SU-DHL-6 (cell line): Measurements from ENCODE around the gene CDC42EP4.

Experiments
- EZH2phosphoT487 ChIP-seq: fragments of 200-600 bp; sonication (generic), shearing (Covaris generic); conservative IDR thresholded peaks from 2 replicates; pipeline ENCODE4 v1.6.1; 2018; ENCODE audit warnings: mild to moderate bottlenecking, antibody characterized with exemption, low read length, moderate library complexity, mixed read lengths
- TF ChIP-seq, protein P1 (sequence below): fragments of 200-600 bp; sonication (generic); IDR thresholded peaks from one replicate; pipeline ENCODE4 v1.5.1; 2017; ENCODE audit warnings: antibody characterized with exemption, mild to moderate bottlenecking, low read length, moderate library complexity; ENCODE audit not compliant: insufficient read depth, poor library complexity, severe bottlenecking

DNA sequence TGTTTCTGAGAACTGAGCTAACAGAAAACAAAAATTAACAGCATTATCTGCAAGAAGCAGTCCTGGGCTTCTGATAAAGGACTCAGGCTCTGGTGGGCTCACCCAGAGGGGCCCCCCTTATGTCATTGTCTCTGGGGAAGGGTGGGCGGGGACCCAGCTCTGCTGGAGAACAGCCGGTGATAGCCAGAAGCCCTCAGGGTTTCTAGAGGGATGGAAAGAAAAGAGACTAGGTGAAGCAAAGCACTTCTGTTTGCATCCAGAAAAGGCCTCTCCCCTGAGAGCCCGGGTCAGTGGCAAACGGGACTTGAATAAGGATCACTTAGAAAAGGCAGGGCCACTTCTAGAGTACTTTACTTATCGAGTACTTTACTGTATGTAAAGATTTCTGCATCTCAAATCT, 7.0 kb upstream of the CDC42EP4 start:
- TF ChIP-seq, protein P1, sequence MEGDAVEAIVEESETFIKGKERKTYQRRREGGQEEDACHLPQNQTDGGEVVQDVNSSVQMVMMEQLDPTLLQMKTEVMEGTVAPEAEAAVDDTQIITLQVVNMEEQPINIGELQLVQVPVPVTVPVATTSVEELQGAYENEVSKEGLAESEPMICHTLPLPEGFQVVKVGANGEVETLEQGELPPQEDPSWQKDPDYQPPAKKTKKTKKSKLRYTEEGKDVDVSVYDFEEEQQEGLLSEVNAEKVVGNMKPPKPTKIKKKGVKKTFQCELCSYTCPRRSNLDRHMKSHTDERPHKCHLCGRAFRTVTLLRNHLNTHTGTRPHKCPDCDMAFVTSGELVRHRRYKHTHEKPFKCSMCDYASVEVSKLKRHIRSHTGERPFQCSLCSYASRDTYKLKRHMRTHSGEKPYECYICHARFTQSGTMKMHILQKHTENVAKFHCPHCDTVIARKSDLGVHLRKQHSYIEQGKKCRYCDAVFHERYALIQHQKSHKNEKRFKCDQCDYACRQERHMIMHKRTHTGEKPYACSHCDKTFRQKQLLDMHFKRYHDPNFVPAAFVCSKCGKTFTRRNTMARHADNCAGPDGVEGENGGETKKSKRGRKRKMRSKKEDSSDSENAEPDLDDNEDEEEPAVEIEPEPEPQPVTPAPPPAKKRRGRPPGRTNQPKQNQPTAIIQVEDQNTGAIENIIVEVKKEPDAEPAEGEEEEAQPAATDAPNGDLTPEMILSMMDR: no peak
- TF ChIP-seq EZH2phosphoT487: no peak
